Retina (tissue), 1 donor: ENCODE results near the gene POLN.

Experiments
- DNase-seq: peaks from one replicate; pipeline ENCODE4 v3.0.0-alpha.2; 2016

The POLN gene

GRCh38 chr4:2155246-2155645 is 86.7 kb downstream of the POLN start:
- DNase-seq, result no peak

GRCh38 chr4:2154215-2154740 is 87.6 kb downstream of the POLN start:
- DNase-seq, result no peak

- no peak for DNase-seq
Measured at GRCh38 chr4:2151544-2151943, 90.4 kb downstream of the POLN start.

GRCh38 chr4:2150076-2150475 is 91.8 kb downstream of the POLN start:
- no peak for DNase-seq

GRCh38 chr4:2142630-2143427 is 99.1 kb downstream of the POLN start:
- no peak for DNase-seq

- no peak for DNase-seq
Measured at GRCh38 chr4:2141762-2142451, 100.0 kb downstream of the POLN start.

- DNase-seq, result no peak
Measured at GRCh38 chr4:2141022-2141761, 100.7 kb downstream of the POLN start.

- DNase-seq, result peak; percentile 16
Measured at GRCh38 chr4:2138846-2139500, 102.9 kb downstream of the POLN start.

GRCh38 chr4:2136726-2137125 is 105.2 kb downstream of the POLN start:
- no peak for DNase-seq

GRCh38 chr4:2135083-2135482 is 106.8 kb downstream of the POLN start:
- DNase-seq, result no peak

GRCh38 chr4:2132438-2132837 is 109.5 kb downstream of the POLN start:
- no peak for DNase-seq

GRCh38 chr4:2127609-2128332 is 114.2 kb downstream of the POLN start:
- DNase-seq, result no peak

GRCh38 chr4:2126309-2127043 is 115.4 kb downstream of the POLN start:
- no peak for DNase-seq

GRCh38 chr4:2125831-2126230 is 116.1 kb downstream of the POLN start:
- DNase-seq, result no peak

- DNase-seq, result no peak
Measured at GRCh38 chr4:2125023-2125422, 116.9 kb downstream of the POLN start.

GRCh38 chr4:2116687-2117400 is 125.1 kb downstream of the POLN start:
- DNase-seq, result no peak

GRCh38 chr4:2105559-2105958 is 136.4 kb downstream of the POLN start:
- no peak for DNase-seq

GRCh38 chr4:2104556-2105345 is 137.2 kb downstream of the POLN start:
- no peak for DNase-seq

- DNase-seq, result no peak
Measured at GRCh38 chr4:2103843-2104547, 137.9 kb downstream of the POLN start.
